ENCODE data around the gene LYST.

DNA sequence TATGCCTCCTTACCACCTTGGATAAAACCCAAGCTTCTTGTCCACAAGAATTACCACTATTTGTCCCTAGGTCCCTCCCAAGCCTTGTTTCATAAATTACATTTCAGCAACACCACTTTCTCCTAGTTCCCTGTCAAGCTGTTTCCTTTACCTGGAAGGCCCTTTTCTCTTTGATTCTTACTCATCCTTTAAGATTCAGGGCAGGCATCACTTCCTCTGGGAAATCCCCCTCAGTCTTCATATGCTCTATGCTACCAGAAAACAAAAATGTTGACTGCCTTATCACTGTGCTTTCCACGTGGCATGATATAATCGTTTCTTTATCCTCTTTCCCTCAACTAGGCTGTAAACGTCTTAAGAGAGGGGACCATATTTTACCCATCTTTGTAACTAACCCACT is 102.7 kb downstream of the LYST start:
- TF ChIP-seq SMC3 (IDR thresholded peaks at IDR 0.05; ENCODE audit: low read depth, low read length) (no peak), EP300 (IDR thresholded peaks at IDR 0.05; ENCODE audit: borderline replicate concordance in 1 of 2, low read depth in 1 of 2, low read length in 1 of 2) (no peak)
- TF ChIP-seq, protein P1, sequence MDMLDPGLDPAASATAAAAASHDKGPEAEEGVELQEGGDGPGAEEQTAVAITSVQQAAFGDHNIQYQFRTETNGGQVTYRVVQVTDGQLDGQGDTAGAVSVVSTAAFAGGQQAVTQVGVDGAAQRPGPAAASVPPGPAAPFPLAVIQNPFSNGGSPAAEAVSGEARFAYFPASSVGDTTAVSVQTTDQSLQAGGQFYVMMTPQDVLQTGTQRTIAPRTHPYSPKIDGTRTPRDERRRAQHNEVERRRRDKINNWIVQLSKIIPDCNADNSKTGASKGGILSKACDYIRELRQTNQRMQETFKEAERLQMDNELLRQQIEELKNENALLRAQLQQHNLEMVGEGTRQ (IDR thresholded peaks at IDR 0.05; ENCODE audit: borderline replicate concordance, low read depth, low read length) = no peak
